ENCODE results near the gene ICE1. TPM values are rescaled to one million over a fixed set of nuclear protein-coding genes. Genes with fewer than 3 reads are reported as not detected.
"Not testable (repeated sequence)": the region's sequence is repeated elsewhere in the genome, so short reads cannot be mapped to it uniquely, and the experiment has no call there.

Gene ICE1
- polyA plus RNA-seq, 1 donor (not counting 4 experiments of a cell fraction or from before 2014, with no cell fraction given): 18.4 TPM

- H3K9me1 ChIP-seq (ENCODE audit: control insufficient read depth, extremely low read depth, insufficient read depth, low read length); H3K4me2 ChIP-seq (ENCODE audit: control insufficient read depth, extremely low read depth, insufficient read depth, low read depth, low read length); DNase-seq (ENCODE audit: low read depth, low spot score); H3K4me1 ChIP-seq (ENCODE audit: control insufficient read depth, extremely low read depth, insufficient read depth, low read length); H3K27me3 ChIP-seq (ENCODE audit: control insufficient read depth, extremely low read depth, insufficient read depth, low read length); H3K36me3 ChIP-seq (ENCODE audit: control insufficient read depth in 2 of 2, extremely low read depth in 1 of 2, insufficient read depth in 2 of 2, low read length in 2 of 2); H3K9ac ChIP-seq (ENCODE audit: control insufficient read depth, extremely low read depth, insufficient read depth, low read length); FAIRE-seq; H3K9me3 ChIP-seq (ENCODE audit: control insufficient read depth, low read depth, low read length); H3K27ac ChIP-seq (ENCODE audit: control insufficient read depth, insufficient read depth, low read length); H4K20me1 ChIP-seq (ENCODE audit: control insufficient read depth, extremely low read depth, insufficient read depth, low read length); H2AFZ ChIP-seq (ENCODE audit: control insufficient read depth, low read length); dilution Hi-C loops (cut with MboI; ENCODE audit: extremely low pct_ligation_motif_present, low sequenced_read_pairs); H3K79me2 ChIP-seq (ENCODE audit: control insufficient read depth, insufficient read depth, low read length); H3K4me3 ChIP-seq (ENCODE audit: control insufficient read depth in 2 of 3, extremely low read depth in 1 of 3, insufficient read depth in 2 of 3, low read depth in 1 of 3, low read length in 3 of 3): not testable (repeated sequence)
- TF ChIP-seq CTCF (optimal IDR thresholded peaks at IDR 0.05 in 1 of 3, IDR thresholded peaks at IDR 0.05 in 1 of 3, conservative IDR thresholded peaks at IDR 0.05 in 1 of 3; ENCODE audit: extremely low read depth in 1 of 3, insufficient read depth in 2 of 3, low read length in 3 of 3): peak in 2 of 3 experiments; percentile 26 to 49
These were observed 28.0 kb upstream of the ICE1 start for GRCh38 chr5:5394384-5394986.

- H3K79me2 ChIP-seq (ENCODE audit: control insufficient read depth, insufficient read depth, low read length); H3K27me3 ChIP-seq (ENCODE audit: control insufficient read depth, extremely low read depth, insufficient read depth, low read length); H2AFZ ChIP-seq (ENCODE audit: control insufficient read depth, low read length); H3K27ac ChIP-seq (ENCODE audit: control insufficient read depth, insufficient read depth, low read length); H3K4me2 ChIP-seq (ENCODE audit: control insufficient read depth, extremely low read depth, insufficient read depth, low read depth, low read length); H3K4me1 ChIP-seq (ENCODE audit: control insufficient read depth, extremely low read depth, insufficient read depth, low read length); H4K20me1 ChIP-seq (ENCODE audit: control insufficient read depth, extremely low read depth, insufficient read depth, low read length); H3K9me3 ChIP-seq (ENCODE audit: control insufficient read depth, low read depth, low read length); H3K4me3 ChIP-seq (ENCODE audit: control insufficient read depth in 2 of 3, extremely low read depth in 1 of 3, insufficient read depth in 2 of 3, low read depth in 1 of 3, low read length in 3 of 3); DNase-seq (ENCODE audit: low read depth, low spot score); H3K9ac ChIP-seq (ENCODE audit: control insufficient read depth, extremely low read depth, insufficient read depth, low read length); dilution Hi-C loops (cut with MboI; ENCODE audit: extremely low pct_ligation_motif_present, low sequenced_read_pairs); FAIRE-seq; H3K36me3 ChIP-seq (ENCODE audit: control insufficient read depth in 2 of 2, extremely low read depth in 1 of 2, insufficient read depth in 2 of 2, low read length in 2 of 2); H3K9me1 ChIP-seq (ENCODE audit: control insufficient read depth, extremely low read depth, insufficient read depth, low read length): not testable (repeated sequence)
These were observed 27.4 kb upstream of the ICE1 start for GRCh38 chr5:5395093-5395492.

- H3K79me2 ChIP-seq (ENCODE audit: control insufficient read depth, insufficient read depth, low read length): no peaks in the 10 kb centered on the region
- no peaks in the 10 kb centered on the region for H3K36me3 ChIP-seq (ENCODE audit: control insufficient read depth in 2 of 2, extremely low read depth in 1 of 2, insufficient read depth in 2 of 2, low read length in 2 of 2)
- TF ChIP-seq CTCF (optimal IDR thresholded peaks at IDR 0.05 in 1 of 3, IDR thresholded peaks at IDR 0.05 in 1 of 3, conservative IDR thresholded peaks at IDR 0.05 in 1 of 3; ENCODE audit: extremely low read depth in 1 of 3, insufficient read depth in 2 of 3, low read length in 3 of 3): no peak
- no peak for TF ChIP-seq EZH2 (IDR thresholded peaks at IDR 0.05; ENCODE audit: low read length)
- no peak overlapping the region for H2AFZ ChIP-seq (ENCODE audit: control insufficient read depth, low read length)
- H3K9me1 ChIP-seq (ENCODE audit: control insufficient read depth, extremely low read depth, insufficient read depth, low read length): no peaks in the 10 kb centered on the region
- H3K9me3 ChIP-seq (ENCODE audit: control insufficient read depth, low read depth, low read length): no peaks in the 10 kb centered on the region
- H3K4me2 ChIP-seq (ENCODE audit: control insufficient read depth, extremely low read depth, insufficient read depth, low read depth, low read length): no peak overlapping the region
- H3K27me3 ChIP-seq (ENCODE audit: control insufficient read depth, extremely low read depth, insufficient read depth, low read length): no peaks in the 10 kb centered on the region
- H3K27ac ChIP-seq (ENCODE audit: control insufficient read depth, insufficient read depth, low read length): no peak overlapping the region
- dilution Hi-C loops (cut with MboI; ENCODE audit: extremely low pct_ligation_motif_present, low sequenced_read_pairs): no loop called here
- FAIRE-seq (no peak), DNase-seq (ENCODE audit: low read depth, low spot score) (no peak)
- no peak overlapping the region for H3K9ac ChIP-seq (ENCODE audit: control insufficient read depth, extremely low read depth, insufficient read depth, low read length)
- H3K4me3 ChIP-seq (ENCODE audit: control insufficient read depth in 2 of 3, extremely low read depth in 1 of 3, insufficient read depth in 2 of 3, low read depth in 1 of 3, low read length in 3 of 3): no peak overlapping the region
- H4K20me1 ChIP-seq (ENCODE audit: control insufficient read depth, extremely low read depth, insufficient read depth, low read length): no peaks in the 10 kb centered on the region
- H3K4me1 ChIP-seq (ENCODE audit: control insufficient read depth, extremely low read depth, insufficient read depth, low read length): no peaks in the 10 kb centered on the region
These were observed 24.4 kb upstream of the ICE1 start for GRCh38 chr5:5398071-5398470.
